ENCODE data around the gene GLI3.

DNA sequence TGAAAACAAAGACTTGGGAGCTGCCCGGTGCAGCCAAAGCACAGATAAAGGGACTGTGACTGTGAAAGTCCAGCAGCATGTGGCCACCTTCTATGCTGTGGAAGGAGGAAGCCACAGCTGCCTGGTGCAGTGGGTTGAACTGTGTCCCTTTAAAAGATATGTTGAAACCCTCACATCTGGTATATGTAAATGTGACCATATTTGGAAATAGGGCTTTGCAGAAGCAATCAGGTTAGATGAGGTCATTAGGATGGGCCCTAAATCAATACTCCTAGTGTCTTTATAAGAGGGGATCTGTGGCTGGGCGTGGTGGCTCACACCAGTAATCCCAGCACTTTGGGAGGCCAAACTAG lies 136.9 kb downstream of the GLI3 start:
- TF ChIP-seq, protein P1, sequence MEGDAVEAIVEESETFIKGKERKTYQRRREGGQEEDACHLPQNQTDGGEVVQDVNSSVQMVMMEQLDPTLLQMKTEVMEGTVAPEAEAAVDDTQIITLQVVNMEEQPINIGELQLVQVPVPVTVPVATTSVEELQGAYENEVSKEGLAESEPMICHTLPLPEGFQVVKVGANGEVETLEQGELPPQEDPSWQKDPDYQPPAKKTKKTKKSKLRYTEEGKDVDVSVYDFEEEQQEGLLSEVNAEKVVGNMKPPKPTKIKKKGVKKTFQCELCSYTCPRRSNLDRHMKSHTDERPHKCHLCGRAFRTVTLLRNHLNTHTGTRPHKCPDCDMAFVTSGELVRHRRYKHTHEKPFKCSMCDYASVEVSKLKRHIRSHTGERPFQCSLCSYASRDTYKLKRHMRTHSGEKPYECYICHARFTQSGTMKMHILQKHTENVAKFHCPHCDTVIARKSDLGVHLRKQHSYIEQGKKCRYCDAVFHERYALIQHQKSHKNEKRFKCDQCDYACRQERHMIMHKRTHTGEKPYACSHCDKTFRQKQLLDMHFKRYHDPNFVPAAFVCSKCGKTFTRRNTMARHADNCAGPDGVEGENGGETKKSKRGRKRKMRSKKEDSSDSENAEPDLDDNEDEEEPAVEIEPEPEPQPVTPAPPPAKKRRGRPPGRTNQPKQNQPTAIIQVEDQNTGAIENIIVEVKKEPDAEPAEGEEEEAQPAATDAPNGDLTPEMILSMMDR (IDR thresholded peaks at IDR 0.05): no peak
- TF ChIP-seq POLR2AphosphoS5 (IDR thresholded peaks at IDR 0.05) (no peak), POLR2A (IDR thresholded peaks at IDR 0.05) (no peak), EP300 (IDR thresholded peaks at IDR 0.05) (no peak)

Measured in stomach (tissue), 4 donors.